Ovary (tissue), 9 donors: Measurements from ENCODE around the gene LRIG3. TPM values are rescaled to one million over a fixed set of nuclear protein-coding genes. Genes with fewer than 3 reads are reported as not detected.
"Not testable (repeated sequence)": the region's sequence is repeated elsewhere in the genome, so short reads cannot be mapped to it uniquely, and the experiment has no call there.

Experiments
- DNase-seq, 5 donors: peaks; one replicate each; pipeline ENCODE4 v3.0.0-alpha.2; 2019 to 2020
- H3K27ac ChIP-seq, 2 donors: fragments of 200-600 bp; one replicate each; pipeline versions ENCODE4 v1.5.1 to v1.8.0; 2019 to 2022
- H3K27me3 ChIP-seq: fragments of 200-600 bp; one replicate; pipeline ENCODE4 v1.8.0; 2022
- H3K36me3 ChIP-seq: fragments of 200-600 bp; sonication (generic); one replicate; pipeline ENCODE4 v1.5.1; 2019
- H3K4me1 ChIP-seq: one replicate; pipeline ENCODE4 v1.8.1; 2013; ENCODE audit warnings: mild to moderate bottlenecking, moderate library complexity; ENCODE audit not compliant: insufficient read depth
- H3K4me3 ChIP-seq: fragments of 200-600 bp; sonication (generic); one replicate; pipeline ENCODE4 v1.5.1; 2017
- H3K9me3 ChIP-seq, 2 donors: fragments of 200-600 bp in 1 of 2; sonication (generic) in 1 of 2; one replicate each; pipeline versions ENCODE4 v1.5.1 to v1.8.1; 2013 to 2019; ENCODE audit warnings: mild to moderate bottlenecking in 1 of 2, moderate library complexity in 1 of 2
- CTCF ChIP-seq, 3 donors: fragments of 450-650 bp in 2 of 3; fragments of 200-600 bp in 1 of 3; IDR thresholded peaks; one replicate each; pipeline versions ENCODE4 v1.5.1 to v1.8.0; 2016 to 2022; ENCODE audit warnings: antibody characterized with exemption in 3 of 3, mild to moderate bottlenecking in 1 of 3
- EP300 ChIP-seq: sonication (generic); formaldehyde crosslinking; IDR thresholded peaks from one replicate; pipeline ENCODE4 v1.6.1; 2017; ENCODE audit warnings: antibody characterized with exemption
- POLR2A ChIP-seq: fragments of 450-650 bp; IDR thresholded peaks from one replicate; pipeline ENCODE4 v1.6.1; 2017; ENCODE audit warnings: antibody characterized with exemption, mild to moderate bottlenecking, moderate library complexity
- WGBS, 3 donors: extraction: QIAGEN DNeasy Blood & Tissue Kit in 1 of 3; methylation state at CpG; one replicate each; pipeline versions ENCODE4 v1.1.5 to v1.1.7; 2013 to 2017; 5-methylcytosine and 5-hydroxymethylcytosine counted together
- intact Hi-C, 4 donors: fragments of 100-400 bp; cut with DNase I; formaldehyde crosslinking; loops; one replicate each; pipeline versions ENCODE4 v1.11.0 to v1.15.1; 2022 to 2023
- polyA plus RNA-seq, 2 donors: library from polyadenylated mRNA; stranded (reverse); fragments of 200-250 nt in 1 of 2; fragments of 350-450 nt in 1 of 2; fragmentation: Illumina TruSeq in 1 of 2; extraction: RNeasy Lipid Tissue Mini Kit (QIAGEN cat#74804) in 1 of 2; gene quantifications; one replicate each; pipeline ENCODE4 v1.2.3, GENCODE V29; 2013 to 2014
- total RNA-seq, 7 donors: library from RNA; depleted of rRNA in 2 of 7; stranded (reverse); fragments of >200 nt in 2 of 7; fragmentation: NEBNext Ultra II Directional in 3 of 7; extraction: Animal tissue kit (Norgen Biotek cat#: 25700) in 3 of 7; gene quantifications; one replicate each; pipeline versions ENCODE4 v1.1.0 to v1.2.4, GENCODE V29; 2016 to 2023
- donor health status: DM: no; HTN: no; CAD: no; lungs with moderate emphysema.
- donor health status: DM: no; HTN: no; CAD: no.
- donor health status: Bipolar disorder and iron deficiency.
- donor health status: DM: yes; HTN: yes; CAD: no.
- donor health status: DM: no; HTN: no; CAD: no.
- donor health status: DM: yes; HTN: yes; CAD: no.

The LRIG3 gene
- total and polyA plus RNA-seq, 9 donors, result 23.4 to 59.4 (median 27.9) TPM

GRCh38 chr12:58950739-58951100 lies 30.4 kb upstream of the LRIG3 start:
- Histone ChIP-seq H3K27ac (no peak overlapping the region), H3K27me3 (no peaks in the 10 kb centered on the region), H3K4me3 (no peak overlapping the region), H3K4me1 (no peaks in the 10 kb centered on the region), H3K9me3 (no peaks in the 10 kb centered on the region), H3K36me3 (no peaks in the 10 kb centered on the region)
- intact Hi-C loops, result no loop called here
- TF ChIP-seq POLR2A (no peak), CTCF (IDR thresholded peaks at IDR 0.05) (no peak), EP300 (no peak)
- WGBS, 3 donors, result 75 to 85% (median 81%) methylated on average over 2 of the region's 2 CpGs
- no peak for DNase-seq

- intact Hi-C loops, H3K4me3 ChIP-seq, H3K9me3 ChIP-seq, DNase-seq, H3K36me3 ChIP-seq, H3K4me1 ChIP-seq, H3K27me3 ChIP-seq, H3K27ac ChIP-seq: not testable (repeated sequence)
- 86 to 89% (median 88%) methylated on average over 11 of the region's 11 CpGs for WGBS, 3 donors
Observed at GRCh38 chr12:58949954-58950738, 29.8 kb upstream of the LRIG3 start.

- Histone ChIP-seq H3K27me3 (no peaks in the 10 kb centered on the region), H3K27ac (no peak overlapping the region), H3K9me3 (no peaks in the 10 kb centered on the region), H3K4me1 (no peaks in the 10 kb centered on the region), H3K36me3 (no peaks in the 10 kb centered on the region), H3K4me3 (no peak overlapping the region)
- 96 to 99% (median 97%) methylated on average over 3 of the region's 3 CpGs for WGBS, 3 donors
- DNase-seq, result no peak
- TF ChIP-seq POLR2A (no peak), CTCF (IDR thresholded peaks at IDR 0.05) (no peak), EP300 (no peak)
- intact Hi-C loops, result loop anchor here in 1 of 4 donors (5.0 kb wide), 1 partner anchor 971 kb away; no protein-coding TSS in a partner anchor
Observed at GRCh38 chr12:58943079-58943478, 22.8 kb upstream of the LRIG3 start.

GRCh38 chr12:58942345-58942744 lies 22.0 kb upstream of the LRIG3 start:
- intact Hi-C loops, result loop anchor here in 1 of 4 donors (5.0 kb wide), 1 partner anchor 970 kb away; no protein-coding TSS in a partner anchor
- WGBS, 3 donors, result 93 to 95% (median 94%) methylated on average over 2 of the region's 2 CpGs
- Histone ChIP-seq H3K4me3 (no peak overlapping the region), H3K27me3 (no peaks in the 10 kb centered on the region), H3K4me1 (no peaks in the 10 kb centered on the region), H3K27ac (no peak overlapping the region), H3K36me3 (no peaks in the 10 kb centered on the region), H3K9me3 (no peaks in the 10 kb centered on the region)
- TF ChIP-seq CTCF (IDR thresholded peaks at IDR 0.05) (no peak), POLR2A (no peak), EP300 (no peak)
- no peak for DNase-seq

- no peak for DNase-seq
- Histone ChIP-seq H3K9me3 (no peaks in the 10 kb centered on the region), H3K4me3 (no peak overlapping the region), H3K36me3 (no peaks in the 10 kb centered on the region), H3K27ac (no peak overlapping the region), H3K4me1 (no peaks in the 10 kb centered on the region), H3K27me3 (no peaks in the 10 kb centered on the region)
- intact Hi-C loops, result loop anchor here in 1 of 4 donors (5.0 kb wide), 1 partner anchor 967 kb away; no protein-coding TSS in a partner anchor
- 94 to 96% (median 95%) methylated on average over 6 of the region's 6 CpGs for WGBS, 3 donors
- TF ChIP-seq CTCF (IDR thresholded peaks at IDR 0.05), result no peak
- TF ChIP-seq POLR2A, result no peak
- TF ChIP-seq EP300, result no peak
Observed at GRCh38 chr12:58939399-58940100, 19.2 kb upstream of the LRIG3 start.
